LNCaP clone FGC (cell line): ENCODE measurements around the gene ATP10D.

Source experiments
- DNase-seq: peaks from one replicate; pipeline ENCODE4 v3.0.0-alpha.2; 2011; ENCODE audit warnings: low read depth
- H3K4me3 ChIP-seq: 2 replicates; pipeline ENCODE4 v1.5.1; 2011; ENCODE audit warnings: mild to moderate bottlenecking, low read depth, low read length, control low read depth
- CTCF ChIP-seq: IDR thresholded peaks from 2 replicates; pipeline ENCODE4 v1.5.1; 2012; ENCODE audit warnings: mild to moderate bottlenecking; ENCODE audit not compliant: control insufficient read depth, insufficient read depth; ENCODE audit errors: extremely low read depth

ATP10D gene

GRCh38 chr4:47498899-47499298 lies 13.8 kb downstream of the ATP10D start:
- no peak for DNase-seq
- no peak for TF ChIP-seq CTCF
- H3K4me3 ChIP-seq: no peak overlapping the region

- no peak for TF ChIP-seq CTCF
- DNase-seq: no peak
- H3K4me3 ChIP-seq: no peak overlapping the region
Observed at GRCh38 chr4:47499700-47500099, 14.6 kb downstream of the ATP10D start.

- no peak for TF ChIP-seq CTCF
- H3K4me3 ChIP-seq: no peak overlapping the region
- DNase-seq: no peak
Observed at GRCh38 chr4:47500776-47501175, 15.7 kb downstream of the ATP10D start.

- no peak for TF ChIP-seq CTCF
- DNase-seq: no peak
- H3K4me3 ChIP-seq: no peak overlapping the region
Observed at GRCh38 chr4:47505147-47505546, 20.1 kb downstream of the ATP10D start.

- no peak overlapping the region for H3K4me3 ChIP-seq
Observed at GRCh38 chr4:47505666-47506065, 20.6 kb downstream of the ATP10D start.

GRCh38 chr4:47510506-47511143 lies 25.6 kb downstream of the ATP10D start:
- no peak for TF ChIP-seq CTCF
- no peak overlapping the region for H3K4me3 ChIP-seq
- DNase-seq: no peak

More at GRCh38 chr4:47505666-47506065, 20.6 kb downstream of the ATP10D start:
- TF ChIP-seq CTCF: no peak
- DNase-seq: no peak

- no peak for DNase-seq
- H3K4me3 ChIP-seq: no peak overlapping the region
- no peak for TF ChIP-seq CTCF
Observed at GRCh38 chr4:47513461-47513860, 28.4 kb downstream of the ATP10D start.
